ENCODE measurements around the gene MN1.

Gene MN1

DNA sequence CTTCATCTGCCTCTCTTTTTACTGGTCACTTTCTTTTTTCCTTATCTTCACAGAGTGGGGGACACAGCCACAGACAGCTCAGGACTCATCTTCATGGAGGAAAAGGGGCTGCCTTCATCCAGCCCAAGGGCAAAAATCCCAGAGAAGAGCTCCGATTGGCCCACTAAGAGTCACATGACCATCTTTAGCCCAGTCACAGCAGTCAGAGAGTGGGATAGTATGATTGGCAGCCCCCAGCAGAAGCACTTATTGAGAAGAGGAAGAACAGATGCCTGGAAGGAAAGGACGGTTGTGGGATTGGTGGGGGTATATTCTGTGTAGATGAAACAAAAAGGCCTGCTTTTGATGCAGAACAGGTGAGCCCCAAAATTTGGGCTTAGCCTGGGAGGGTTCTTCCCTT, 77.8 kb downstream of the MN1 start:
- TF ChIP-seq, protein P1, sequence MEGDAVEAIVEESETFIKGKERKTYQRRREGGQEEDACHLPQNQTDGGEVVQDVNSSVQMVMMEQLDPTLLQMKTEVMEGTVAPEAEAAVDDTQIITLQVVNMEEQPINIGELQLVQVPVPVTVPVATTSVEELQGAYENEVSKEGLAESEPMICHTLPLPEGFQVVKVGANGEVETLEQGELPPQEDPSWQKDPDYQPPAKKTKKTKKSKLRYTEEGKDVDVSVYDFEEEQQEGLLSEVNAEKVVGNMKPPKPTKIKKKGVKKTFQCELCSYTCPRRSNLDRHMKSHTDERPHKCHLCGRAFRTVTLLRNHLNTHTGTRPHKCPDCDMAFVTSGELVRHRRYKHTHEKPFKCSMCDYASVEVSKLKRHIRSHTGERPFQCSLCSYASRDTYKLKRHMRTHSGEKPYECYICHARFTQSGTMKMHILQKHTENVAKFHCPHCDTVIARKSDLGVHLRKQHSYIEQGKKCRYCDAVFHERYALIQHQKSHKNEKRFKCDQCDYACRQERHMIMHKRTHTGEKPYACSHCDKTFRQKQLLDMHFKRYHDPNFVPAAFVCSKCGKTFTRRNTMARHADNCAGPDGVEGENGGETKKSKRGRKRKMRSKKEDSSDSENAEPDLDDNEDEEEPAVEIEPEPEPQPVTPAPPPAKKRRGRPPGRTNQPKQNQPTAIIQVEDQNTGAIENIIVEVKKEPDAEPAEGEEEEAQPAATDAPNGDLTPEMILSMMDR (IDR thresholded peaks at IDR 0.05; ENCODE audit: low read depth, low read length, missing control alignments): no peak
- DNase-seq (ENCODE audit: low read depth): no peak
- no peak overlapping the region for H3K4me3 ChIP-seq (ENCODE audit: low read depth, low read length)

DNA sequence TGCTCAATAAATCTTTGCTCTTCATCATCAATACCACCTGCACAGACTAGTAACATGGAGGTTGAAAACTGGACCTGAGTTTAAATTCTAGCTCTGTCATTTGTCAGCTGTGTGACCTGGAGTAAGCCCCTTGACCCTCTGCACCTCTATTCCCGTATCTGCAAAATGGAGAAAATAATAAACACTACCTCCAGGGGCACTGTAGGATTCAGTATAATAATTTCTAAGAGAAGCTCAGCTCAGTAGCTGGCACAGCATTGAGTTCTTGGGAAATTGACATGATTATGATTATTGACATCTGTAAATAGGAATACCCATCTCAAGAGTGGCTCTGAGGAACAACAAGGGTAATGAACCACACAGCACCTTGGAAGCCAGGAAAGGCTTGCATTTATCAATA, 78.4 kb downstream of the MN1 start:
- no peak for DNase-seq (ENCODE audit: low read depth)
- H3K4me3 ChIP-seq (ENCODE audit: low read depth, low read length): no peak overlapping the region
- TF ChIP-seq, protein P1 (IDR thresholded peaks at IDR 0.05; ENCODE audit: low read depth, low read length, missing control alignments): no peak

DNA sequence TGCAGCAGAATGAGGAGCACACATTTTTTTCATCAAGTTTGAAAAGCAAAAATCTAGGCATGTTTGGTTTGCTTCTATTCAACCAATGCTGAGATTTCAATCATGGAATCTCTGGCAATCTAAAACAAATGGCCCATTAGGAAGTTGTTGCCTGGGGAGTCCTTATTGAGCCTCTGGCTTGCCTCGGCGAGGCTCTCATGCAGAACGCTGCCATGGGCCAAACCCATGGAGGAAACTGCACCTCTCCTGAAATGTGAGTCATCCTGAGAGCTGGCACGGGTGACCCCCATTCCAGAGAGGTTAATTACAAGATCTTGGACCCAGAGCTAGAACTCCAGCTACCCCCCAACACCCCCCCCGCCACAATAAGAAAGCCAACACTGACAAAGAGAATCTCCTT, 80.7 kb downstream of the MN1 start:
- H3K4me3 ChIP-seq (ENCODE audit: low read depth, low read length): no peak overlapping the region
- no peak for DNase-seq (ENCODE audit: low read depth)
- TF ChIP-seq, protein P1 (IDR thresholded peaks at IDR 0.05; ENCODE audit: low read depth, low read length, missing control alignments): no peak

GRCh38 chr22:27719535-27720227, 81.9 kb downstream of the MN1 start:
- TF ChIP-seq, protein P1 (IDR thresholded peaks at IDR 0.05; ENCODE audit: low read depth, low read length, missing control alignments): no peak
- no peak overlapping the region for H3K4me3 ChIP-seq (ENCODE audit: low read depth, low read length)
- DNase-seq (ENCODE audit: low read depth): no peak

- DNase-seq (ENCODE audit: low read depth): no peak
- H3K4me3 ChIP-seq (ENCODE audit: low read depth, low read length): no peak overlapping the region
- TF ChIP-seq, protein P1 (IDR thresholded peaks at IDR 0.05; ENCODE audit: low read depth, low read length, missing control alignments): no peak
Measured at GRCh38 chr22:27719036-27719347, 82.6 kb downstream of the MN1 start.

- no peak for DNase-seq (ENCODE audit: low read depth)
- TF ChIP-seq, protein P1 (IDR thresholded peaks at IDR 0.05; ENCODE audit: low read depth, low read length, missing control alignments): no peak
- H3K4me3 ChIP-seq (ENCODE audit: low read depth, low read length): no peak overlapping the region
Measured at GRCh38 chr22:27718186-27719035, 83.1 kb downstream of the MN1 start.

All from GM12864 (cell line).